ENCODE measurements around the gene CSTPP1.
"Not testable (repeated sequence)": the region's sequence is repeated elsewhere in the genome, so short reads cannot be mapped to it uniquely, and the experiment has no call there.

The CSTPP1 gene

GRCh38 chr11:47050284-47050683, 113.7 kb downstream of the CSTPP1 start:
- no peak for DNase-seq (ENCODE audit: low read depth)

DNA sequence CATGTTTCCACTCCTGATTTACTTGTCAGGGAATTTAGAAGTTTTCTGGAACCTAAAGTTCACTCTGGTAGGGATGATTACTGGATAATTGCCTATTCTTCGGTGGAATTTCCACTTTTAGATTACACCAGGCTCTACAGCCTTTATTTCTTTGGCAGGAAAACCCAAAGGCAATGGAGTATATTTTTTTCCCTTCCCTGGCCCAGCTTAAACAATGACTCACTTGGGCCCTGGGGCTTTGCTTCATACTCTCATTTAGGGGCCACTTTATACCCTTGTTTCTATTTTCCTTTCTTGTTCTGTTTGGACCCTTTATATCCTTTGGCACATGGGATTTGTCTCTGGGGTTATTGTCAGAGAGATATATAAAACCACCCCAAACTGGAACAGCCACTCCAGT, 114.7 kb downstream of the CSTPP1 start:
- no peak for DNase-seq (ENCODE audit: low read depth)

DNA sequence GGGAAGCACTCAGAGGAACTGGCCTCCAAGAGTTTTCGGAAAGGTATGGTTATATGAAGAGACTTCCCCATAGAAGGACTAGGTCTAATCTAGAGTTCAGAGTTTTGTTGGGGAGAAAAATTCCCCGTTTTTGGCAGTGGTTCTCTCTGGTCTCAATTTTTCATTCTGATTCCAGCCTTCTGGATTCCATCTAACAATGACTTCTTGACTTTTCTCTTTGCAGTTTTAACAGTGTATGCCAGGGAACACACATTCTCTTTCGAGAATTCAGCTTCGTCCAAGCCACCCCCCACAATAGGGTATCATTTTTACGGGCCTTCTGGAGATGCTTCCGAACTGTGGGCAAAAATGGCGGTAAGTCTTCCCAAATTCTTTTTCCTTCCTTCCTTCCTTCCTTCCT, 115.6 kb downstream of the CSTPP1 start:
- DNase-seq (ENCODE audit: low read depth) = no peak

DNA sequence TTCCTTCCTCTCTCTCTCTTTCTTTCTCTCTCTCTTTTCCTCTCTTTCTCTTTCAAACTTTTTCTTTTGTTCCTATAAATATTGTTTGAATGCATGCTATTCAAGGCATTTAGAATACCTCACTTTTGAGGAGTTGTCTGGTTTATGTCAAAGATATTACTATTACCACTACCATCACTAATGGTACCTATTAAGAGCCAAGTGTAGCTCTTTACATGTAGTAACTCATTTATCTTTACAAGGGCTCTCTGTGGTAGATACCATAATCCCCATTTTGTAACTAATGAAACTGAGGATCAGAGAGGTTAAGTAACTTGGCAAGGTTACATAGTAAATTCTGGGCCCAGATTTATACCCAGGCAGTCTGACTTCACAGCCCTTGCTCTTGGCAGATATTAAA, 116.0 kb downstream of the CSTPP1 start:
- DNase-seq (ENCODE audit: low read depth) = no peak

GRCh38 chr11:47055534-47055933, 119.0 kb downstream of the CSTPP1 start:
- no peak for DNase-seq (ENCODE audit: low read depth)

- DNase-seq (ENCODE audit: low read depth) = no peak
These were observed 119.8 kb downstream of the CSTPP1 start for GRCh38 chr11:47056261-47056915.

GRCh38 chr11:47057365-47057764, 120.8 kb downstream of the CSTPP1 start:
- no peak for DNase-seq (ENCODE audit: low read depth)

DNA sequence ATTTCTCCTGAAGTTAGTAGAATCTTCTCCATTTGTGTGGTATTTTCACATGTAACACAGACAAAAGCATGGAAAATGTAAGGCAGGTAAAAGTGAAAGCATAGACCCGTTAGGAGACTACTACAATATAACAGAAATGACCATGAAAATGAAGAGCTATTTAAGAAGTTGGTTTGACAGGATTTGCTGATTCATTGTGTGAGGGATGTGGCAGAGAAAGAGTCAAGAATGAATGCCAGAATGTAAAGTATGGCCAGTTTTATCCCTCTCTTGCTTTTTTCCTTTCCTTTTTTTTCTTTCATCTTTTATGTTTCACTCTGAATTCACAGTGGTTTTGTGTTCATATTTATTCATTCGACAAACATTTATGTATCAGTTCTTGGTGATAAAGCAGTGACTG, 124.2 kb downstream of the CSTPP1 start:
- no peak for DNase-seq (ENCODE audit: low read depth)

GRCh38 chr11:47061429-47062178, 125.0 kb downstream of the CSTPP1 start:
- no peak for DNase-seq (ENCODE audit: low read depth)

GRCh38 chr11:47062736-47063135, 126.2 kb downstream of the CSTPP1 start:
- no peak for DNase-seq (ENCODE audit: low read depth)

DNA sequence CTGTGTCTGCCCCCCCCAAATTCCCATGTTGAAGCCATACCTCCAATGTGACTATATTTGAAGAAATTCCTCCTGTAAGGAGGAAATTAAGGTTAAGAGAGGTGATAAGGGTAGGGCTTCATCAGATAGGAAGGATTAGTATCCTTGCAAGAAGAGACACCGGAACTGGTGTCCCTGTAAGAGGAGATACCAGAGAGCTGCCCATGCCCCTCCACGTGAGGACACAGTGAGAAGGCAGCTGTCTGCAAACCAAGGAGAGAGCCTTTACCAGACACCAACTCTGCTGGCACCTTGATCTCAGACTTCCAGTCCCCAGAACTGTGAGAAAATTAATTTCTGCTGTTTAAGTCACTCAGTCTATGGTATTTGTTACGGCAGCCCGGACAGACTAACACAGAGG, 130.8 kb downstream of the CSTPP1 start:
- no peak for DNase-seq (ENCODE audit: low read depth)

DNA sequence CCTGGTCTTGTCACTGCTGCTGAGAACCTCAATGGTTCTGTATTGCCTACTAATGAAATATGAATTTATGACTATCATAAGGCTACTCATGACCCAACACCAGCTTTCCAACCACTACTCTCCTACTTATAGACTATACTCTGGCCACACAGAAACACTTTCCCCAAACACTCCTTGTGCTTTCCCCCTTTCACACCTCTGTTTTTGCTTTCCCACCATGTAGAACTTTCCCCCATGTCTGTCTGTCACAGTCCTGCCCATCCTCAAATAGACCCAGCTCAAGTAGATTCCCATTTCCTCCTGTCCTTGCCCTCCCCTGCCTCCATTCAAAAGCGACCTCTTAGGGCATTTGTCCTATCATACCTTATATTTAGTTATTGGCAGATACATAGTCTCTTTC, 134.2 kb downstream of the CSTPP1 start:
- no peak for DNase-seq (ENCODE audit: low read depth)

DNA sequence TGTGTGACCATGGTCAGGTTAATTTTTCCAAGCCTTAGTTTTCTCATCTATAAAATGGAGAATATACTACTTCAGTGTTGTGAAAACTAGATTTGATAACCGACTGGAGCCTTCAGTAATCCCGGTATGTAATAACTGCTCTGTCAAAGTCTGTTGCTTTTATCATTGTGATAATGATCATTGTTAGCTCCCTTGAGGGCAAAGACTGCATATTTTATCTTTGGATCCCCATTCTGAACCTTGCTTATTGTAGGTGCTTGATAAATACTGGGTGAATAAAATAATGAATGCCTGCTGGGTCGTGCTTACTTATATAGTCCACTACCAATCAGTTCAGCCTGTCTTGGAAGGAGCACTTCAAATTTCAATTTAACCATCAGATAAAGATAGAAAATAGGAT, 134.8 kb downstream of the CSTPP1 start:
- no peak for DNase-seq (ENCODE audit: low read depth)

DNA sequence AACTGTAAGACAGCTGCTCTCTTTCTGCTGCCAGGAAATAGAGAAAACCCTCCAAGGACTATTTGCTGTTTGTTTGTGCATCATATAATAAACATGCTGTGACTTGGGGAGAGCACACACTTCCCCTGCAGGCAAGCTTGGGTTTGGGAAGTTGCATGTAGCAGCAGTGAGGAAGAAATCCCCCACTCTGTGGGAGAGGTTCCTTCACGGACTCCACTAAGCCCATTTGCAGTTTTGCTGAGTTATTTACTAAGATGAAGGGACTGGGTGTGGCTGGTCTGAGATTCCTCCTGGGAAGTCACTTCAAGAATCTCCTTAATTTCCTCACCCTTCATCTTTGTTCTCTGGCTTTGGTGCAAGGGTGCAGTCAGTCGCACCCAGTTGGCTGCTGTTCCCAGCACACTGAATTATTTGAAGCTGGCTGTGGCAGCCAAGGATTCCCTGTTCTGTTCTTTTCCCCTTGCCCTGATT, 135.3 kb downstream of the CSTPP1 start:
- DNase-seq (ENCODE audit: low read depth) = no peak

GRCh38 chr11:47078751-47079521, 142.4 kb downstream of the CSTPP1 start:
- DNase-seq (ENCODE audit: low read depth) = no peak

DNA sequence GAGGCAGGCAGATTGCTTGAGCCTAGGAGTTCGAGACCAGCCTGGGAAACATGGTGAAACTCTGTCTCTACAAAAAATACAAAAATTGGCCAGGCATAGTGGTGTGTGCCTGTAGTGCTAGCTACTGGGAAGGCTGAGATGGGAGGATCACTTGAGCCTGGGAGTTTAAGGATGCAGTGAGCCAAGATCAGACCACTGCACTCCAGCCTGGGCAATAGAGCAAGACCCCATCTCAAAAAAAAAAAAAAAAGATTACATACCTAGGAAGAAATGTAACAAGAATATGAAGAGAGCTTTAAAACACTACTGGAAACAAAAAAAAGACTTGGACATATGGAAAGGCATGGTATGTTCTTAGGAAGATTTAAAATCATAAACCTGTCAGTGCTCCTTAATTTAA, 144.2 kb downstream of the CSTPP1 start:
- not testable (repeated sequence) for DNase-seq (ENCODE audit: low read depth)

DNA sequence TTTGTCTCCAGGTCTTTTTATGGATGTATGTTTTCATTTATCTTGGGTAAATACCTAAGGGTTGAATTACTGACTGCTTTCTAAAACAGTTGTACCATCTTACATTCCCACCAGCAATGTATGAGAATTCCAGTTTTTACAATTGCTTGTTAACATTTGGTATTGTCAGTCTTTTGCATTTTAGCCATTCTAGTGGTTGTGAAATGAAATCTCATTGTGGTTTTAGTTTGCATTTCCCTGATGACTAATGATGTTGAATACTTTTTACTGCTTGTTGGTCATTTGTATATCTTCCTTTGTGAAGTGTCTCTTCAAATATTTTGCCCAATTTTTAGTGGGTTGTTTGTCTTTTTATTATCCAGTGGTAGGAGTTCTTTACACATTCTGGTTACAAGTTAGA, 147.4 kb downstream of the CSTPP1 start:
- no peak for DNase-seq (ENCODE audit: low read depth)

GRCh38 chr11:47087801-47088200, 151.2 kb downstream of the CSTPP1 start:
- no peak for DNase-seq (ENCODE audit: low read depth)

DNA sequence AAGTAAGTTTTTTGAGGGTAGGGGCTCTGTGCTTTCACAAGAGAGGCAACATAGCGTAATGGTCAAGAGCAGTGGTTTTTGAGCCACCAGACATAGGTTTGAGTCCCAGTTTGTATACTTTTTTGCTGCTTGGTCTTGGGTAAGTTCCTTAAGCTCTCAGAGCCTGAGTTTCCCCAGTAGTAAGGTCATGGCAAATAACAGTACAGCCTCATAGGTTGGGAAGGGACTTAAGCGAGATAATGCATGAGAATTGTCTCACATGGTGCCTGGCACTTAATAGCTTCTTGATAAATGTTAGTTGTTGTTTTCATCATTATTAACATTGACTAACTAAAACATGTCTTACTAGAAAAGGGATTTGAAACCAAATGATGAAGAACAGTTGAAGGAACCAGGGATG, 157.0 kb downstream of the CSTPP1 start:
- DNase-seq (ENCODE audit: low read depth) = no peak

DNA sequence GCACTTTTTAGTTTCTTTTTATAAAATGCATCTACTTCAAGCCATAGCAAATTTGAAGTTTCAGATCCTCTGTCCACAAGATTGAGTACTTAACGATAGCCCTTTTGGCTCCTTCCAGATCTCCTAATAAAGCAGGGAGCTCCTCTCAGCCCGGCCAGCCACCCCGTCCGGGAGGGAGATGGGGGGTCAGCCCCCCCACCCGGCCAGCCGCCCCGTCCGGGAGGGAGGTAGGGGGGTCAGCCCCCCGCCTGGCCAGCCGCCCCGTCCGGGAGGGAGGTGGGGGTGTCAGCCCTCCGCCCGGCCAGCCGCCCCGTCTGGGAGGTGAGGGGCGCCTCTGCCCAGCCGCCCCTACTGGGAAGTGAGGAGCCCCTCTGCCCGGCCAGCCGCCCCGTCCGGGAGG, 160.3 kb downstream of the CSTPP1 start:
- not testable (repeated sequence) for DNase-seq (ENCODE audit: low read depth)

DNA sequence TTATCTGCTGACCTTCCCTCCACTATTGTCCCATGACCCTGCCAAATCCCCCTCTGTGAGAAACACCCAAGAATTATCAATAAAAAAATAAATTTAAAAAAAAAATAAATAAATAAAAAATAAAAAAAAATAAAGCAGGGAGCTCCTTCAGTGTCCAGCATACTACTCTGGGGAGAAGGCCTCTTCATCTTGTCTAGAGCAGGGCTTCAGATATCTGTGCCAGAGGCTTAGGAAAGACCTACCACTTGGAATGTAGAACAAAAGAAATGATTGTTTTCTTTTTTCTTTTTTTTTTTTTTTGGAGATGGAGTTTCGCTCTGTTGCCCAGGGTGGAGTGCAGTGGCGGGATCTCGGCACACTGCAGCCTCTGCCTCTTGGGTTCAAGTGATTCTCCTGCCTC, 161.7 kb downstream of the CSTPP1 start:
- not testable (repeated sequence) for DNase-seq (ENCODE audit: low read depth)

- no peak for DNase-seq (ENCODE audit: low read depth)
These were observed 162.8 kb downstream of the CSTPP1 start for GRCh38 chr11:47099214-47099917.

Data from stimulated activated CD8-positive, alpha-beta memory T cell treated with anti-CD3 and anti-CD28 coated beads, Interleukin-12 subunit alpha, Interleukin-12 subunit beta, amount 100 ng/mL, for 4 hours (primary cell).